NCI-H146 treated with DMSO at 0.1 percent for 48 hours (cell line): ENCODE data around the gene OR5J2.
"Not testable (repeated sequence)": the region's sequence is repeated elsewhere in the genome, so short reads cannot be mapped to it uniquely, and the experiment has no call there.

Experiments used
- DNase-seq: peaks from one replicate; lab custom pipeline; 2025; ENCODE audit not compliant: unreplicated experiment; lab: John Stamatoyannopoulos, UW

The OR5J2 gene

GRCh38 chr11:56176318-56176717, at the start of gene OR5J2:
TSS of gene OR5J2 (plus strand) at chr11:56176618. CDS start at chr11:56176618, 0 bp downstream.
- no peak for DNase-seq

GRCh38 chr11:56140151-56140661, 36.2 kb upstream of the OR5J2 start, which contains the start of gene OR8J3:
TSS of gene OR8J3 (minus strand) at chr11:56140201. CDS start at chr11:56137718, 2,483 bp downstream.
- no peak for DNase-seq

DNA sequence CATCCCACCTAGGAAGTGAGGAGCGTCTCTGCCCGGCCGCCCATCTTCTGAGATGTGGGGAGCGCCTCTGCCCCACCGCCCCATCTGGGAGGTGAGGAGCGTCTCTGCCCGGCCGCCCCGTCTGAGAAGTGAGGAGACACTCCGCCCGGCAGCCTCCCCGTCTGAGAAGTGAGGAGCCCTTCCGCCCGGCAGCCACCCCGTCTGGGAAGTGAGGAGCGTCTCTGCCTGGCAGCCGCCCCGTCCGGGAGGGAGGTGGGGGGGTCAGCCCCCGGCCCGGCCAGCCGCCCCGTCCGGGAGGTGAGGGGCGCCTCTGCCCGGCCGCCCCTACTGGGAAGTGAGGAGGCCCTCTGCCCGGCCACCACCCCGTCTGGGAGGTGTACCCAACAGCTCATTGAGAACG, 32.7 kb upstream of the OR5J2 start:
- DNase-seq = not testable (repeated sequence)

DNA sequence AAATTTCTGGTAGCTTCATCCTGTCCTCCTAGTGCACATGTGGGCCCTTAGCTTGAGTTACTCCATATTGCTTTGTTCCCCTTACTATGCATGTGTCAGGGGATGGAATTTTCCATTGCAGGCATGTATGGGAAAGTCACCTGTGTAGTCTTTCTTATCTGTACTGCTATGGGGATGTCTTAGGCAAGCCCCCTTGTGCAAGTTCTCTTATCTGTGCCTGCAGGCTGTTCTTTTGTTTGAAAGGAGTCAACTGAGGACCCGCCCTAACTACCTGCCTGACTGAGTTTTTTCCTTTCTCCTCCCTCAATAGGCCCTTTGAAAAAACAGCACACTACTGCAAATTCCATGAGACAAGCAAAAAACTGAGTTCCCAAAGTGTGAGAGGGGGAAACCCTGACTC, 25.0 kb upstream of the OR5J2 start:
- DNase-seq = no peak

- DNase-seq = no peak
These were observed 24.1 kb upstream of the OR5J2 start for GRCh38 chr11:56152333-56152732.

DNA sequence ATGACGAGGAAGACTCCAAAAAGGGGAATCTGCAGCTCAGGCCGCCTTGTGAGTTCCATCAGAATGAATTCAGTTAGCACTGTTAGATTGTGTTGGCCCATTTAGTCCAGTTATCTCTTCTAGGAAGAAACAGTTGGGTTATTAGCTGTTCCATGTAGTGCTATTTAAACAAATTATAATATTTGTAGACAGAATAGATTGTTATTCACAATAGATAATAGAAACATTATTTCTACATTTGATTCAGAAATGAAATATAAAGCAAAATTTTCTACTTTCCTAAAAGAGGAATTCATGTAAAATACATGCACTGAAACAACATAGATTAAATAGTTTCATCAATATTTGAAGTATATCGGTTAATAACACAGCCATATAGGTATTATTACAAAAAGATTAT, 16.2 kb upstream of the OR5J2 start, which contains the start of gene OR8K5:
OR8K5 (minus strand) TSS at position 101 of the 400 bp plus-strand sequence; CDS start at position 101, 0 bp downstream.
- no peak for DNase-seq

DNA sequence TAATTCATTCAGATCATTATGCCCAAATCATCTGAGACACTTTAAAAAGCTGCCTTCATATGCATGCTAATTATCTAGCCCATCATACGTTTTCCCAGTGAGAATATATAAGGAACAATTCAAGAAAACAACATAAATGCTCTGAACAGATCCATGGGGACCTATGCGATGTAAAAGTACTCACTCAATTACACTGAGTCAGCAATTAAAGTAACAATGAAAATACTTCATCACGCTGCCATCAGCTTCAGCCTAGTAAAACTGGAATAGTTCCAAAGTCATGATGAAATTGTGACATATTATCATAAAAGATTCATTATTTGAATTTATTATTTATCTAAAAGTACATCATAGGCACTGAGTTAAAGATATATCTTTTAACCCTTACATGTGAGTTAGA, 12.6 kb upstream of the OR5J2 start:
- no peak for DNase-seq

DNA sequence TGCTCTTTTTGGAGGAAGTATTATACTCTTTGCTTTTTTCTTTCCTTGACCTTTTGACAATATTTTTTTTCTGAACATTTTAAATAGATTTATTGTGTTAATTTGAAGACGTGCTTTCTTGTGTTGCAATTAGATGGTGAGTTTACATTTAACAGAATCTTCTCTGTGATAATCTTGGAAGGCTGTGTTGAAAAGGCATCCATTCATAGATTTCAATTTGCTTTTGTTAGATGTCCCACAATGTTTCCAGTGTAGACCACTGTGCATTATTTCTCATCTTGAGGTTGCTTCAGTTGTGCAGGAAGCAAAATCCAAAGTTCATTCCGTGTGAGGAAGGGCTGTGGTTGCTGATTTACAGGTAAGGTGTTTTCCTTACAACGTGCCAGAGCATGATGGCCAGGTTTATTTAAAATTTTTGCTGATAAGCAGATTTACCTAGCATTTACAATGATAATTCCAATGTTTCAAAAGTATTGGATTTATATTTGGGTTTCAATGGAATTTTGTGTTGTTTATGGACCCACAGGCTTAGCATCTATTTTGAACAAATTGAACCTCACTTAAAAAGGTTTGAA, 4.1 kb upstream of the OR5J2 start:
- no peak for DNase-seq

GRCh38 chr11:56183459-56183858, 7.0 kb downstream of the OR5J2 start:
- no peak for DNase-seq

DNA sequence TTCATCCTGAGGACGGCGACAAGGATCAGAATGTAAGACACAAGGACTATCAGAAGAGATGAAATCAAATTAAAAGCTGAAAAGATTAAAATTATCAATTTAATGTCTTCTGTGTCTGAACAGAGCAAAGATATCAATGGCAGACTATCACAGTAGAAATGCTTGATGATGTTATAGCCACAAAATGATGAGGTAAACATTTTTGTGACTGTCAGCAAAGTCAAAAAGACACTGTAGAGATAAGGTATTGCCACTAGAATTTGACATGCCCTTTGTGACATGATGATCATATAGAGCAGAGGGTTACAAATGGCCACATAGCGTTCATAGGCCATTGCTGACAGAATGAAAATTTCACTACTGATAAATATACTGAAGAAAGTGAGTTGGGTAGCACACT, 12.2 kb downstream of the OR5J2 start:
- DNase-seq = no peak

DNA sequence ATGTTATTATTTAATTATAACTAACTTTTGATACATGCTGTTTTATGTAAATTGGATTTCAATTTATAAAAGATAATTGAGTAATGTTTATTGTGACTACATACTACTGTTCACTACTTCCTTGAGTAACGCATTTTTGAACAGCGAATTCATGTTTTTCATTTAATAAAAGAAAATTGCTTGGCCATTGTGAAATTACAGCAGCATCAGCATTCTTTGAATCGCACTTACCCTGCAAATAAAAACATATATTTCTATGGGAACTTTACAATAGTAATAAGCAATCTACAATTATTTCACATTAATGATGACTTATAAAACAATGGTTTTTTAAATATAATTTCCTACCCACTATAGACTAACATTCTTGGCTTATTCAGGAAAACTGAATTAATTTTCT, 20.3 kb downstream of the OR5J2 start:
- DNase-seq = no peak

GRCh38 chr11:56197367-56197766, 20.9 kb downstream of the OR5J2 start:
- no peak for DNase-seq

DNA sequence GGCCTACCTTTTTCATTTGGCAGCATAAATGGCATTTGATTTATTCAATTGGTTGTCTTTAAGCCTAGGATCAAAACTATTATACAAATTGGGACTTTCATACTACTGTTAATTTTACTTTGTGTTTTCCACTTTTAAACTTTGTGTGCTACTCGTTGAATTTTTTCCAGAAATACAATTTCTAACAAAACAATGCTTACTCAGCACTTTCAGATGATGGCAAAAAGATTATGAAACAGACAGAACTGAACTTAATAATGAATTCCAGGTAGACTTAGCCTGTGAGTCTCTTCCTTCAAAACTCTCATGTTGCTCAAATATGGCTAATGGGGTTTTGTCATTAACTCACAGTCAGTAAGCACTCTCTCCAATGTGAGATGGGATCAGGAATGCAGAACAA, 31.4 kb downstream of the OR5J2 start:
- no peak for DNase-seq

DNA sequence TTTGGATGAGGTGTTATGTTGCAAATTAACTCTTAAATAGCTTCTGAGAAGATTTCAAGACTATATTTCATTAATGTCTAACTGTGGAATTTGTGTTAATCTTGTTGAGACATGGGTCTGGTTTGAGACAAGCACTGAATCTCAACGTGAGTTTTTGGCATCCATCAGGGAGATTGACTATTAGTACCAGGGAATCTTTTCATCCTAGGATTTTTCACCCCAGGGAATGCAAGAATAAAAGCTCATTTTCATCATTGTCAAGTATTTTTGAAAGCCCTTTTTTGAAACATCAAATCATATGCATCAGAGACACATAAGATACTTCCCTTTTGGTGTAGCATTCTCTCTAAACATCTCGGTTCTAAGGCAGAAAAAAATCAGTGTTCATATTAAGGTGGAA, 38.1 kb downstream of the OR5J2 start:
- DNase-seq = no peak

DNA sequence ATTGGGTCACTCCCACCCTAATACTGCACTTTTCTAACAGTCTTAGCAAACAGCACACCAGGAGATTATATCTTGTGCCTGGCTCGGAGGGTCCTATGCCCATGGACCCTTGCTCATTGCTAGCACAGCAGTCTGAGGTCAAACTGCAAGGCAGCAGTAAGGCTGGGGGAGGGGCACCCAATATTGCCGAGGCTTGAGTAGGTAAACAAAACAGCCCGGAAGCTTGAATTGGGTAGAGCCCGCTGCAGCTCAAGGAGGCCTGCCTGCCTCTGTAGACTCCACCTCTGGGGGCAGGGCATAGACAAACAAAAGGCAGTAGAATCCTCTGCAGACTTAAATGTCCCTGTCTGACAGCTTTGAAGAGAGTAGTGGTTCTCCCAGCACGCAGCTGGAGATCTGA, 43.3 kb downstream of the OR5J2 start:
- not testable (repeated sequence) for DNase-seq
